HG02610 (cell line): ENCODE measurements around the gene RUNX2.

ENCODE experiments used
- ATAC-seq: cut with Tn5 transposase; IDR thresholded peaks from one replicate; pipeline ENCODE4 v1.9.1; 2021; ENCODE audit warnings: mild to moderate bottlenecking, moderate library complexity; ENCODE audit not compliant: unreplicated experiment

RUNX2 gene

GRCh38 chr6:45686841-45687569, 358.9 kb downstream of the RUNX2 start:
- ATAC-seq = no peak

GRCh38 chr6:45687570-45687969, 359.4 kb downstream of the RUNX2 start:
- ATAC-seq = peak; percentile 89

- no peak for ATAC-seq
These were observed 360.1 kb downstream of the RUNX2 start for GRCh38 chr6:45688180-45688579.

- no peak for ATAC-seq
These were observed 361.9 kb downstream of the RUNX2 start for GRCh38 chr6:45689926-45690615.

GRCh38 chr6:45690846-45691245, 362.7 kb downstream of the RUNX2 start:
- no peak for ATAC-seq

GRCh38 chr6:45691426-45691825, 363.3 kb downstream of the RUNX2 start:
- no peak for ATAC-seq

GRCh38 chr6:45692021-45692420, 363.9 kb downstream of the RUNX2 start:
- no peak for ATAC-seq

GRCh38 chr6:45696738-45697137, 368.6 kb downstream of the RUNX2 start:
- peak; percentile 50 for ATAC-seq

GRCh38 chr6:45697605-45698004, 369.5 kb downstream of the RUNX2 start:
- ATAC-seq = peak; percentile 83

GRCh38 chr6:45698046-45698445, 369.9 kb downstream of the RUNX2 start:
- ATAC-seq = no peak

GRCh38 chr6:45699663-45700062, 371.5 kb downstream of the RUNX2 start:
- ATAC-seq = no peak

GRCh38 chr6:45702849-45703739, 375.0 kb downstream of the RUNX2 start:
- no peak for ATAC-seq

GRCh38 chr6:45704056-45704800, 376.1 kb downstream of the RUNX2 start:
- ATAC-seq = no peak

GRCh38 chr6:45705137-45705855, 377.2 kb downstream of the RUNX2 start:
- no peak for ATAC-seq

GRCh38 chr6:45706319-45706718, 378.2 kb downstream of the RUNX2 start:
- ATAC-seq = peak; percentile 34

- no peak for ATAC-seq
These were observed 379.0 kb downstream of the RUNX2 start for GRCh38 chr6:45707176-45707575.

- ATAC-seq = peak; percentile 66
These were observed 381.7 kb downstream of the RUNX2 start for GRCh38 chr6:45709781-45710220.

GRCh38 chr6:45710304-45710821, 382.2 kb downstream of the RUNX2 start:
- peak; percentile 76 for ATAC-seq

GRCh38 chr6:45712076-45712475, 383.9 kb downstream of the RUNX2 start:
- no peak for ATAC-seq

- ATAC-seq = no peak
These were observed 384.7 kb downstream of the RUNX2 start for GRCh38 chr6:45712786-45713185.
